PC-9 (cell line): Measurements from ENCODE around the gene MNT.

ENCODE experiments used
- CTCF ChIP-seq: fragments of 200-600 bp; sonication (generic); conservative IDR thresholded peaks from 2 replicates; pipeline ENCODE4 v1.6.1; 2017; ENCODE audit warnings: mixed run types, antibody characterized with exemption, mild to moderate bottlenecking, moderate library complexity
- EZH2 ChIP-seq: fragments of 200-600 bp; sonication (generic); IDR thresholded peaks from 2 replicates; pipeline ENCODE4 v1.8.0; 2017; ENCODE audit warnings: antibody characterized with exemption, low read depth

- TF ChIP-seq CTCF (no peak), EZH2 (no peak)
Measured at GRCh38 chr17:2363851-2364762, 36.8 kb downstream of the MNT start.
